HepG2 (cell line): ENCODE results near the gene TARDBP. TPM values are rescaled to one million over a fixed set of nuclear protein-coding genes. Genes with fewer than 3 reads are reported as not detected.

Experiments
- BCLAF1 ChIP-seq: fragments of 450-650 bp; IDR thresholded peaks from 2 replicates; pipeline ENCODE4 v1.6.1; 2017; ENCODE audit warnings: mild to moderate bottlenecking
- CREB1 ChIP-seq, 2 experiments: fragments of 450-650 bp in 1 of 2; IDR thresholded peaks; 2 replicates each; pipeline ENCODE4 v1.6.1; 2016 to 2017; ENCODE audit warnings: control low read depth in 1 of 2, mild to moderate bottlenecking in 1 of 2, missing compliant biosample characterization in 1 of 2, missing genetic modification characterization in 1 of 2
- ZBTB42 ChIP-seq: sonication (generic); formaldehyde crosslinking; IDR thresholded peaks from 2 replicates; pipeline ENCODE4 v1.5.0; 2020; ENCODE audit warnings: mild to moderate bottlenecking, missing genetic modification reagents
- ZFP90 ChIP-seq: sonication (generic); formaldehyde crosslinking; IDR thresholded peaks from 2 replicates; pipeline ENCODE4 v1.8.0; 2022; ENCODE audit warnings: missing genetic modification reagents, mild to moderate bottlenecking, inconsistent platforms, borderline replicate concordance
- ZKSCAN5 ChIP-seq: sonication (generic); formaldehyde crosslinking; IDR thresholded peaks from 2 replicates; pipeline ENCODE4 v1.5.1; 2020; ENCODE audit warnings: mild to moderate bottlenecking, missing genetic modification reagents
- ZNF225 ChIP-seq: sonication (generic); formaldehyde crosslinking; IDR thresholded peaks from 2 replicates; pipeline ENCODE4 v1.4.0; 2020; ENCODE audit warnings: mild to moderate bottlenecking, missing genetic modification reagents
- ZNF34 ChIP-seq: sonication (generic); formaldehyde crosslinking; IDR thresholded peaks from 2 replicates; pipeline ENCODE4 v1.4.0; 2020; ENCODE audit warnings: mild to moderate bottlenecking, missing genetic modification reagents, borderline replicate concordance
- ZNF501 ChIP-seq: sonication (generic); formaldehyde crosslinking; IDR thresholded peaks from 2 replicates; pipeline ENCODE4 v1.5.1; 2020; ENCODE audit warnings: mild to moderate bottlenecking, moderate library complexity, missing genetic modification reagents
- ZNF572 ChIP-seq: sonication (generic); formaldehyde crosslinking; IDR thresholded peaks from 2 replicates; pipeline ENCODE4 v1.5.1; 2020; ENCODE audit warnings: mild to moderate bottlenecking, missing genetic modification reagents
- ZNF609 ChIP-seq: sonication (generic); formaldehyde crosslinking; IDR thresholded peaks from 2 replicates; pipeline ENCODE4 v1.4.0; 2020; ENCODE audit warnings: mild to moderate bottlenecking, missing genetic modification reagents, borderline replicate concordance
- ZNF841 ChIP-seq: sonication (generic); formaldehyde crosslinking; IDR thresholded peaks from 2 replicates; pipeline ENCODE4 v1.8.1; 2023; ENCODE audit warnings: missing genetic modification reagents, borderline replicate concordance
- polyA plus RNA-seq, 8 experiments: library from polyadenylated mRNA; depleted of rRNA in 3 of 8; stranded (reverse) in 7 of 8; unstranded in 1 of 8; fragments of >200 nt; fragmentation: Illumina TruSeq in 4 of 8; extraction: Trizol in 4 of 8; gene quantifications; 2 replicates each; pipeline versions ENCODE4 v1.2.1 to v1.2.3, GENCODE V29; 2011 to 2016; ENCODE audit warnings: low read depth in 4 of 8, missing spikeins in 1 of 8, mixed read lengths in 1 of 8; ENCODE audit not compliant: insufficient read depth in 1 of 8
- total RNA-seq, 5 experiments: library from RNA; depleted of rRNA; stranded (reverse); fragments of >200 nt; fragmentation: Illumina TruSeq; extraction: Trizol; gene quantifications; 2 replicates each; pipeline ENCODE4 v1.2.3, GENCODE V29; 2016; ENCODE audit warnings: low read depth in 1 of 5
- TF ChIP-seq, protein P1 (sequence below): sonication (generic); formaldehyde crosslinking; conservative IDR thresholded peaks from 2 replicates; pipeline ENCODE4 v1.4.0; 2020; ENCODE audit warnings: missing genetic modification reagents
- TF ChIP-seq, protein P2 (sequence below): fragments of 450-650 bp; IDR thresholded peaks from 2 replicates; pipeline ENCODE4 v1.6.1; 2016
- TF ChIP-seq, protein P3 (sequence below): sonication (generic); formaldehyde crosslinking; IDR thresholded peaks from 2 replicates; pipeline ENCODE4 v1.5.0; 2020; ENCODE audit warnings: missing genetic modification reagents, mild to moderate bottlenecking, borderline replicate concordance

Gene TARDBP
- total and polyA plus RNA-seq, 2 of the 13 experiments (the other 11 are each of a cell fraction or from before 2014, with no cell fraction given): 62.4 to 93.0 TPM

DNA sequence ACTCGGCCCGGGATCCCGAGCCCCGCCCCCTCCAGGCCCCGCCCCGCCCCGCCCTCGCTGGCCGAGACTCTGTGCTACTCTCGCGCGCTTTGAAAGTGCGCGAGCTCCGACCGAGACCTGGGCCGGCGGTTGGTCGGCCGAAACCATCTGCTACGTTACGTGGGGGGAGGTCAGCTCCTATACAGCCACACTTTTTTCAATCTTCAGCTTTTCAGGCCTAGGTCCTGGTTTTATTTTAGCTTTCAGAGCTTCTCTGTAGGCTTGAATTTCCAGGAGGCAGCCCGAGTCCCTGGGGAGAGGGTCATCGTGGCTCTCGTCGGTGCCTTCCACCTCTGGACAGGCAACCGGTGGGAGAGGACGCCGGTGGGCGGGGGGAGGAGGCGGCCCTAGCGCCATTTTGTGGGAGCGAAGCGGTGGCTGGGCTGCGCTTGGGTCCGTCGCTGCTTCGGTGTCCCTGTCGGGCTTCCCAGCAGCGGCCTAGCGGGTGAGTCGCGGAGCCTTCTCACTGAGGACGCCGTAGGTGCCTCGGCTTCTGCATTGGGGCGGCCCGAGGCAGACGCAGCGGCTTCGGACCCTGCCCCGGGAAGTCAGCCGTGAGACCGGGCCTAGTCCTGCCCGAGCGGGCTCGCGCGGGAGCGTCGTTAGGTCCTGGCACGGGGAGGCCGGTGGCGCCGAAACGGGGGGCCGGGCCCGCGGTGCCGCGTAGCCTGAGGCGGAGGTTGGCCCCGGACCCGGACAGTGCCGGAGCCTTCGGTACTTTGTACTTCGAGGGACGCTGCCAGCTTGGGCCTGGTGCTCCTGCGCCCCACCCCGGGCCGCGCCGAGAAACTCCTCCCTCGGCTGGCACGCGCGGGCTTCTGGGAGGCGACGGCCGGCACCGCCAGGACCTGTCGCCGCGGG is at the start of gene TARDBP (continued):
- TF ChIP-seq ZNF841 (CRISPR knock-in tag): 0 out of 2 replicates have a peak, but pooled peaks have one; percentile 43
- no peak for TF ChIP-seq ZBTB42
- TF ChIP-seq ZNF34 (CRISPR knock-in tag): no peak
- peak; percentile 86; the same call in 1 of the 2 replicates for TF ChIP-seq ZFP90 (CRISPR knock-in tag)
- TF ChIP-seq ZNF609 (CRISPR knock-in tag): peak; percentile 57; the same call in 1 of the 2 replicates
- peak; percentile 98; the same call in 1 of the 2 replicates for TF ChIP-seq ZNF225 (CRISPR knock-in tag)
- TF ChIP-seq, protein P1, sequence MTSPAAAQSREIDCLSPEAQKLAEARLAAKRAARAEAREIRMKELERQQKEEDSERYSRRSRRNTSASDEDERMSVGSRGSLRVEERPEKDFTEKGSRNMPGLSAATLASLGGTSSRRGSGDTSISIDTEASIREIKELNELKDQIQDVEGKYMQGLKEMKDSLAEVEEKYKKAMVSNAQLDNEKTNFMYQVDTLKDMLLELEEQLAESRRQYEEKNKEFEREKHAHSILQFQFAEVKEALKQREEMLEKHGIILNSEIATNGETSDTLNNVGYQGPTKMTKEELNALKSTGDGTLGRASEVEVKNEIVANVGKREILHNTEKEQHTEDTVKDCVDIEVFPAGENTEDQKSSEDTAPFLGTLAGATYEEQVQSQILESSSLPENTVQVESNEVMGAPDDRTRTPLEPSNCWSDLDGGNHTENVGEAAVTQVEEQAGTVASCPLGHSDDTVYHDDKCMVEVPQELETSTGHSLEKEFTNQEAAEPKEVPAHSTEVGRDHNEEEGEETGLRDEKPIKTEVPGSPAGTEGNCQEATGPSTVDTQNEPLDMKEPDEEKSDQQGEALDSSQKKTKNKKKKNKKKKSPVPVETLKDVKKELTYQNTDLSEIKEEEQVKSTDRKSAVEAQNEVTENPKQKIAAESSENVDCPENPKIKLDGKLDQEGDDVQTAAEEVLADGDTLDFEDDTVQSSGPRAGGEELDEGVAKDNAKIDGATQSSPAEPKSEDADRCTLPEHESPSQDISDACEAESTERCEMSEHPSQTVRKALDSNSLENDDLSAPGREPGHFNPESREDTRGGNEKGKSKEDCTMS: no peak
- peak; percentile 97 for TF ChIP-seq ZNF572 (CRISPR knock-in tag)
- TF ChIP-seq ZKSCAN5 (CRISPR knock-in tag): no peak
- TF ChIP-seq CREB1 (IDR thresholded peaks at IDR 0.05): peak; percentile 48; the same call in 1 of the 2 replicates
- peak; percentile 77 for TF ChIP-seq CREB1 (CRISPR knock-in tag; IDR thresholded peaks at IDR 0.05)
- no peak for TF ChIP-seq BCLAF1
- peak; percentile 88 for TF ChIP-seq ZNF501 (CRISPR knock-in tag)
- TF ChIP-seq, protein P2, sequence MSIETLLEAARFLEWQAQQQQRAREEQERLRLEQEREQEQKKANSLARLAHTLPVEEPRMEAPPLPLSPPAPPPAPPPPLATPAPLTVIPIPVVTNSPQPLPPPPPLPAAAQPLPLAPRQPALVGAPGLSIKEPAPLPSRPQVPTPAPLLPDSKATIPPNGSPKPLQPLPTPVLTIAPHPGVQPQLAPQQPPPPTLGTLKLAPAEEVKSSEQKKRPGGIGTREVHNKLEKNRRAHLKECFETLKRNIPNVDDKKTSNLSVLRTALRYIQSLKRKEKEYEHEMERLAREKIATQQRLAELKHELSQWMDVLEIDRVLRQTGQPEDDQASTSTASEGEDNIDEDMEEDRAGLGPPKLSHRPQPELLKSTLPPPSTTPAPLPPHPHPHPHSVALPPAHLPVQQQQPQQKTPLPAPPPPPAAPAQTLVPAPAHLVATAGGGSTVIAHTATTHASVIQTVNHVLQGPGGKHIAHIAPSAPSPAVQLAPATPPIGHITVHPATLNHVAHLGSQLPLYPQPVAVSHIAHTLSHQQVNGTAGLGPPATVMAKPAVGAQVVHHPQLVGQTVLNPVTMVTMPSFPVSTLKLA: no peak
- TF ChIP-seq, protein P3, sequence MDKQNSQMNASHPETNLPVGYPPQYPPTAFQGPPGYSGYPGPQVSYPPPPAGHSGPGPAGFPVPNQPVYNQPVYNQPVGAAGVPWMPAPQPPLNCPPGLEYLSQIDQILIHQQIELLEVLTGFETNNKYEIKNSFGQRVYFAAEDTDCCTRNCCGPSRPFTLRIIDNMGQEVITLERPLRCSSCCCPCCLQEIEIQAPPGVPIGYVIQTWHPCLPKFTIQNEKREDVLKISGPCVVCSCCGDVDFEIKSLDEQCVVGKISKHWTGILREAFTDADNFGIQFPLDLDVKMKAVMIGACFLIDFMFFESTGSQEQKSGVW (CRISPR knock-in tag): no peak
